ENCODE measurements around the gene PKD1L1.

Gene PKD1L1

DNA sequence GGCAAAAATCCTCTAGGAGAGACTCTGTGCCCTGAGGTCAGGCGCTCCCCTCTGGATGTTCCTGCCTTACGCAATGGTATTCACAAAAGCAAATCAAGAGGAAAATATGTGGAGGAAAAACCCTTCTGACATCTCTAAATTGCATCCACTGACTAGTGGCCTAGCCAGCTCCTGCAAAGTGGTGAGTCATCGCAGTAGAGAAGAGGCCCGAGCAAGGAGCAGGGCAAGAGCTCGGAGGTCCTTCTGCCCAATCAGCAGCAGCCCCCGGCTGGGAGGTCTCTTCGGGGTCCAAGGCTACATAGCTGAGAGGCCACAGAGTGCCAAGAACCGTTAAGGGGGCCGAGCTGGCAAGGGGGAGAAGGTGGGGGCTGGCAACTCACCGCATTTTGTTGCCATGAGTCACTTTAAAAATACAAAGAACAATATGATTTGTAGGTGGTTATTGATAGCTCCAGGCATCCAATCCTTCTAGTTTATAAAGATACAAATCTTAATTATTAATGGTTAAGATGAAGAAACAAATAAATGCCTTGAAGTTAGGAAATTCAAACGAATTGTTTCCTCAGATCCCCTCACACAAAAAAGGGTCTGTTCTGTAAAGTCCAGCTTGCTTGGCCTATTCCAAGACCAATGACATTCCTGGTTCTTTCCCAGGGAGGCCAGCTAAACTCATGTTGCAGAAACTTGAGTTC is 161.6 kb downstream of the PKD1L1 start:
- no peak for DNase-seq

DNA sequence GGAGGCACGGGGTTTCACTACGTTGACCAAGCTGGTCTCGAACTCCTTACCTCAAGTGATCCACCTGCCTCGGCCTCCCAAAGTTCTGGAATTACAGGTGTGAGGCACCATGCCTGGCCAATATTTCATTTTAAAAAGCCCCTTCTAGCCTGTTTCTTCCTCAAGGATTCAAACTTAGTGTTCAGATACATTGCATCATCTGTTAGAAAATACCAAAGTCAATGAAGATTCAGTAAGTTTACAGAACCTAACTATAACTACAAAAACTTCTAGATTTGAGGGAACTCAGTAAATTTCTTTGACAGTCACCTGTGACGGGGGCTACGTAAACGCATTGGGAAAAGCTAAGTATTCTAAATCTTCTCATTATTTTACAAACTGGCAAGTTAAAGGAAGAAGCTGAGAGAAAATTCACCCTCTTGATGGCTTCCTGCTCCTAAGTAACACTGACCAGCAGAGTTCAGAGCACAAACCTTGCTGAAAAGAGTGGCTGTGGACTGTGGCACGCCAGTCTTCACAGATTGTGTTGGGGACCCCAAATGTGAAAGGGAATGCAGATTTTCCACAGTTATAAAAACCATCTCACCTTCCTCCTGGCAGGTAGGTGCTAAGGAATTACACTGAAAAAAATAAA is 162.2 kb downstream of the PKD1L1 start:
- DNase-seq = no peak

DNA sequence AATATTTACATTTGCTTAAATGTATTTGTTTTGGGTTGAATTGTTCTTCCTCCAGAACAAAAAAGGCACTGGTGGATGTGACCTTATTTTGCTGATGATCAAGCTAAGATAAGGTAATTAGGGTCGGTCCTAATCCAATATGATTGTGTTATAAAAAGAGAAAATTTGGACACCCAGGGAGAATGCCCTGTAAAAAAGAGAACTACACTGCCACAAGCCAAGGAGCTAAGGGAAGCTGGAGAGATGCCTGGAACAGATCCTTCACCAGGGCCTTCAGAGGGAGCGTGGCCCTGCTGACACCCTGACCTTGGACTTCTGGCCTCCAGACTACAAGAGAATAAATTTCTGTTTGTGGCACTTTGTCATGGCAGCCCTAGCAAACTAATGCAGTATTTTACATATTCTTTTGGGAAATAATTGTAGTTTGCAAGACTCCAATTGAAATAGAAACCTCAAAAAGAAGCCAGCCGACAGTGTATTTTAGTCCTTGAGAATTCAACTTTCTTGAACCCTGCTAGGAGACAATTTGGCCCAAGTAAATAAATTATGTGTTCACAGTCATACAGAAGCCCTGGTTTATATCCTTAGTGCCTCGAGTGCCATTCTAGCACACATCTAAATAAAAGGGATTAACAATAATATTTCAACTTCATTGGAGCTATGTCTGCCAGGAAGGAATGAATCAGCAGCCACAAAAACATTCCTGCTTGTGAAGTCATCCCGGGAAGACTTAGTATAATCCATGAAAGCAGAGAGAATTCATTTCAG is 164.6 kb downstream of the PKD1L1 start:
- DNase-seq = no peak

DNA sequence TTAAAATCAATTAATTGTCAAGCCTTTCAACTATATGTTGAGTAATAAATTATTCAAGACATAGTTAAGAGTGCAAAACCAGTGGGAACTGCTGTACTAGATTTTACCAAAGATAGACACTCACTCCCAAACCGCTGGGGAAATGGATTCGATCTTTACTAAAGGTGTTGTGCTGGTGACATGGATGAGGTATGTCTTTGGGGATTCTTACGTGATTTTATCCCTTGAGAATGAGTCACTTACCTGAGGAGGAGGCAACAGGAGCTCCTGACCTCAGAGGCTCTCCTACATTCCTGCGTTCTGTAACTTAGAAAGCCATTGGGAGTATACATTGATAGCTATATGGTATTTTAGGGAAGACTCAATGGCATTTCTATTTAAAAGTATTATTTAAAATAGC is 165.5 kb downstream of the PKD1L1 start:
- DNase-seq = no peak

DNA sequence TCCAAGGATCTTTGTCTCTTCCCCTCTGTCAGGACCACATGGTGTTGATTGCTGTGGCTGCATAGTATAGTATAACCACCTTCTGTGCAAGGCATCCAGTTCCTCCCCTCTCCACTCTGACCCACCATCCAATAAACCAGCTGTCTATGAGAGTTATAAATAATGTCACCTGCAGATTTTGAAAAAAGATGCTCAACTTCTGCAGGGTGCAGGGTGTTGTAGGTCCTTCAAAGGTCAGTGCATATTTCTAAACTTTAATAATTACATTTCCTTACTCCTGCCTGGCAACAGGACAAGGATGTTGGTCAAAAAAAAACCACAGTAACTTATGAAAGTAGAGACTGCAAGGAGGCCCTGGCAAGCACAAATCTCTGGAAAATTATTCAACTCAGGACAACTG is 166.2 kb downstream of the PKD1L1 start:
- DNase-seq = no peak

DNA sequence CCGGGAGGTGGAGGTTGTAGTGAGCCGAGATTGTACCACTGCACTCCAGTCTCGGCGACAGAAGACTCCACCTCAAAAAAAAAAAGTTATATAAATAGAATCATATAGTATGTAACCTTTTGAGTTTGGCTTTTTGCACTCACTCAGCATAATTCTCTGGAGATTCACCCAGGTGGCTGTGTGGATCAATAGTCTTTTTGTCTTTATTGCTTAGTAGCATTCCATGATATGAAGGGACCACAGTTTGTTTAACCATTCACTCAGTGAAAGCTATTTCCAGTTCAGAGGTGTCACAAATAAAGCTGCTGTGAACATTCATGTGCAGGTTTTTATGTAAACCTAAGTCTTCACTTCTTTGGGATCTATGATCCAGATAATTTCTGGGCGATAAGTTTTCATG is 167.7 kb downstream of the PKD1L1 start:
- no peak for DNase-seq

DNA sequence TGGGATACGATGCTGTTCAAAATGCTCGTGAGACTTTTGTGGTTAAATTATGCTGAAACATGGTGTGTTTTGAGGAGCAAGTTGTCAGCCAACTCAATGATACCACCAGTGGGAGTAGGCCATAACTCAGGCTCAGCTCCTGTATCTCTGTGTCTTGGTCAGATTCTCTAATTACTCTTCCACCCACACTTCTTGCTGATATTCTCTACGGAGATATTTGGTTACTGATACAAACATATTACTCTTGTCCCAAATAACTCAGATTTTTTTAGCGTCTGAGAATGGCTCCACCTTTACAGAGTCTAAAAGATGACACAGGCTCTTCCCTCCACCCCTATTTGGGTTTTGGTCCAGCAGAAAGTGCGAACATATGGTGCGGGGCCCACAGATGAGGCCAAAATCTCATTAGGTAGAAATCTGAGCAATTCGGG is 168.9 kb downstream of the PKD1L1 start:
- no peak for DNase-seq

DNA sequence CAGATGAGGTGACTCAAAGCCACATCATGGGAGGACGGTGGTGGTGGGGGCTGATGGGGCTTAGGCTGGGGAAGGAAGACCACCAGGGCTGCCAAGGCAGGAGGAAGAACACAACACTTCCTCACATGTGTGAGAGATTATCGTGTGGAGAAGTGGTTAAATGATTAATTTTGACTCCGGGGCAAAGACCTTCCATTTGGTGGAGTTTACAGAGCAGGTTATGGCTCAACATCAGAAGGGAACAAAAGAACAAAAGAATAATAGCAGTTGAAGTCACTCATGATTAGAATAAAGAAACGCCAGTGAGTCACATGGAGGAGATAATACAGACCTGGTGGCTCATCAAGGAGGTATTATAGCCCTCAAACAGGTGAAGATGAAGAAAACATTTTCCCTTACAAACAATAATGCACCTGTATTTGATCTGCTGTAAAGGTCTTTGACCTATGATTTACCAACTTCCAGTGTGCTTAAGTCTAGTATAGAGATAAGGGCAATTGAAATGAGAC is 170.1 kb downstream of the PKD1L1 start:
- DNase-seq = no peak

DNA sequence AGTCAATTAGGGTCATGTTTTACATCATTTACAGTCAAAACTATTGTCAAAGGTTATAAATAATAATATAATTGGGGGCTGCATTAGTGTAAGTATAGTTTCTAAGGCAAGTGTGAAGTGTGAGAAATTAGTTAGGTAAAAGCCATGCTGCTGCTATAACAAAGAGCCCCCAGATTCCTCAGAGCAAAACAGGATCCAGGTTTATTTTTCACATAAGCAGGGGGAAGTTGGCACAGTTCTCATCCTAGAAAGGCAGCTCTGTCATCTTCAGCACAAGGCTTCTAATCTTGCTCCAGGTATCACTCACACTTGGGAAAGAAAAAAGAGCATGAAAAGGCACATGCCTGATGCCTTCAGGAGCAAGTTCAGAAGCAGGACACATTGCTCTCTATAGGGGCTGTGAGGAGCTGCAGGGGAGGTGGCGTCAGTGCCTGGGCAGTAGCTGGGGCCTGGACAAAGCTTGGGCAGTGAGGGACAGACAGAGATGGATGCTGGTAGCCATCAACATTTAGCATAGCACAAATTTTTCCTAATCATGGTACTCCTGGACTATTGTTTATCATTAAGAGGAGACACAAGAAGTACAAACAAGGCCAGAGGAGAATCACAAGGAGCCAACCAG is 170.6 kb downstream of the PKD1L1 start:
- no peak for DNase-seq

DNA sequence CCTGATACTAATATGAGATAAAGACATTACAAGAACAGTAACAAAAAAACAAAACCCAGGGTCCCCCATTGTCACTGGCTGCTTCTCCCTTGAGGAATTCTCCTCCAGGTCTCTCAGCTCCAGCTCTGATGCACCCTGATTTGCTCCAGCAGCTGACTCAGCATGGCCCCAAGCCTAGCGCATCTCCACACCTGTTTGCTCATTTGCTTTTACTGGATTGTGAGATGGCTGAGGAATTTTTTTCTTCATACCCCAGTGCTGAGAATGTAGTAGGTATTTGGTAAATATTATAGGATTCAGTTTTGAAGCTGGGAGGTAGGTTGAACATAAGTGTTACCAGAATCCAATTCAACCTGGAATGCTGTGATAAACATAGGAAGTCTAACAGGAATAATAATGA is 171.9 kb downstream of the PKD1L1 start:
- DNase-seq = no peak

DNA sequence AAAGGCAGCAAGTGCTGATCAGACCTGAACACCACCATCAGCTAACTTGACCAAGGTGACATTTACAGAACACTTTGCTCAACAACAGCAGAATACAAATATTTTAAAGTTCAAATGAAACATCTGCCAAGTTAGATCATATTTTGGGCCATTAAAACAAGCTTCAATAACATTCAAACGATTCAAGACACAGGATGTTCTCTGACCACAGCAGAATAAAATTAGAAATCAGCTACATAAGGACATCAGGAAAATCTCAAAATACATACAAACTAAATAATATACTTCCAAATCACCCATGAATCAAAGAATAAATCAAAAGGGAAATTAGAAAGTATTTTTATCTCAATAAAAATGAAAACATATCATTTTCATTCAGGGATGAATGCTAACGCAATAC is 173.0 kb downstream of the PKD1L1 start:
- no peak for DNase-seq

DNA sequence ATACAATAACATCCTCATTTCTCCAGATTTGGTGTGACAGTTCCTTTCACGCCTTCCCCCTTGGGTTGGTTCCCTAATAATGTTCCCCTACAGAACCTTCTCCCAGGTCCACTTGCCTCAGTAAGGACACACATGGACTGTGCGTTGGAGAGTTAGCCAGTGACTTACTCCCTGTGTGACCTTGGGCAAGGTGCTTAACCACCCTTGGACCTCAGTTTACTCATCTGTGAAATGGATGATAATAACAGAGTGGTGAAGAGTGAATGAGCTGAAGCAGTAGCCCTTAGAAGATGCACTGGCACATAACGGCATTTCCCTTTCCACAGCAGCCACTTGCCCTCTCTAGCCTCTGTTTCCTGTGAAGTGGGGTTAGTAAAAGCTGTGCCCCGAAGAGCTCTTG is 175.8 kb downstream of the PKD1L1 start:
- no peak for DNase-seq

DNA sequence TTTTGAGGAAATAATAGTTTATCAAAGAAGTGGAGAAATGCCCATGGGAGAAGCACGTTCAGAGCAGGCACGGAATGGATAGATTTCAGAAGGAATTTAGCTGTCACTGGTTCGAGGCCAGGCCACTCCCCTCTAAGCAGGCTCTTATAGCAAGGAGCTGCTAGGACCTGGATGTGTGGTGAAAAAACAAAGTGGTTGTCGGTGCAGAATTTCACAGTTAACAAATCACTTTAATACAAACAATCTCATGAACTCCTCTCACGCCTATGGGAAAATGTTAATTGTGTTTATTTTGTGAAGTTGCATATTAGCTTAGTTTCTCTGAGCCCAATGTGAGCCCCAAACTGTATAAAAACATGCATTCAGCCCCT is 176.3 kb downstream of the PKD1L1 start:
- DNase-seq = no peak

DNA sequence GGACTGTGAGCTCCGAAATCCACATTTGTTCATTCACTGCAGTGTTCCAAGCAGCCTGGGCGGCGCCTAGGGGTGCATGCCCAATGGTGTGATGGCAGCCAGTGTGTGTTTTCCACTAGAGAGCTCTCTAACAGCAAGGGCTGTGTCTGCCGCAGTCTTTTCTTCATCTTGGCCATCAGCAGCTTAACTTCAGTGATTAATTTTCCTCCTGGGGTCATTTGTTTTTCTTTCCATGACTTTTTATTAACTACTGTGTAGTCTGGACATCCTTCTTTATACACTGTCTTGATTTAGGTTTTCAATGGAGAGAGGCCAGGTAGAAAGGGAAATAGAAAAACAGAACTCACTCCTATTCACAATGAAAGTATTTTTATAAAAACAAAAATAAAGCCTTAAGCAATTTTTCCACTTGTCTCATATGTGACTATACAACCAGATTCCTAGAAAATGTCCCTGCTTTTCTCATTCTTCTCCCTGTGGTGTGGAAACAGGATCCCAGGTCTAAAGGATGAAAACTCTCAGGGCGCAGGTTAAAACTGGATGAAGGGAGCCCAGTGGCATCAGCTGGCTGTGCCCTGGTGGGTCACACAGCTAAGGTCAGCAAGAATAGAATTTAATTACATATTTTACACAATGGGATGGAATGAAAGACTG is 176.8 kb downstream of the PKD1L1 start:
- no peak for DNase-seq

DNA sequence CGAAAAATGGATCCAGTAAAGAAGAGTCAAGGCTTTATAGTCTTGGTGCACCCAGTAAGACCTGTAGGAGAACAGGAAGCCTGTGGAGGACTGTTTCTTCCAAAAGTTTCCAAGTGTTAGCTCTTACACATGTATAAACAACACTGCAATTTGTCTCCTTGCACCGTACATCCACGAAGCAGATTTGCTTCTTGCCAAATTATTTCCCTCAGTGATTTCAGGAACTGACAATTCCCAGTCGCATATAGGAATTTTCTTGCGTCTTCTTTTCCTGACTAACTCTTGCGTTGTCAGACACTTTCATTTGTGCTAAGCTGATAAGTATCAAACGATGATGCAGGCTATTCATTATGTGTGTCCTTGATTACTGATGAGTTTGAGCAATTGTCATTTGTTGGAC is 182.1 kb downstream of the PKD1L1 start:
- no peak for DNase-seq

DNA sequence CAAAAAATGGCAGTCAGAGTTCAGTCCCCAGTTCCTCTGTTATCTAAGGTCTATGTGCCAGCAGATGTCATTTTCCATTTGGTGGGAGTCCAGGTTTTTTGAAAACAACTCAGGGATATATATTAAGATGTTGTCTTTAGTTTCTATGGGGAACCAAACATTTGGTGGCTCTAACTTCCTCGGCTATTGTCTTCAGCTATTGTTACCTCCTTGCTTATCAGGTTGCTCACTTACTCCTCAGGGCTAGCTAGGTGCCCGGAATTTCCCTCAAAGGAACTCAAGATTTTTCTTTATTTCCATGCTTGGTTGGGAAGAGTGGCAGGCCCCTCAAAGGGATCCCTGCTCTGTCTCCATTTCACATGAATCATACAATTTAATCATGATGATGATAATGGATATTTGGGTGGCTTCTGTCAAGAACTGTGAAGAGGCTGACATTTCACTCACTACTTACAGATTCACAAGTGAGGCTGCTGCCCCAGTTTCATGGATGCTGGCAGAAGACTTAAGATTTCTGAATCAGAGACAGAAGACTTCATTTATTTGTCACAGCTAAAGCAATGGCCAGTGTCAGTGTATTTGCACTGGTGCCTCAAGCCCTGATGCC is 182.8 kb downstream of the PKD1L1 start:
- no peak for DNase-seq

DNA sequence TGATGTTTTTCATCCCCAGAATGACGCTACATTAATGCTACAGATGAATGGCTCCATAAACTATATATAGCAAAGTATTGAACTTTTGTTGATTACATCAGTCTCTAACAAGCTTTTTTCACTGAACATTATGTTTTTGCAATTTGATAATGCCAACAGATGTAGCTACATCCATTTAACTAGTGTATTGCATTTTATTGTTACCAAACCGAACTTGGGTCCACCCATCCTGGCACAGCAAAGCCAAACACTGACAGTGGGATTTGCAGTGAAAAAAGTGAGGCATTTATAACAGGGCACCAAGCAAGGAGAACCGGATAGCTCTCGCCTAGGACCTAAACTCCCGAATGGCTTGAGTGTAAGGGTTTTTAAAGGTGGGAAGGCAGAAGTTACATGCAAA is 183.5 kb downstream of the PKD1L1 start:
- no peak for DNase-seq

DNA sequence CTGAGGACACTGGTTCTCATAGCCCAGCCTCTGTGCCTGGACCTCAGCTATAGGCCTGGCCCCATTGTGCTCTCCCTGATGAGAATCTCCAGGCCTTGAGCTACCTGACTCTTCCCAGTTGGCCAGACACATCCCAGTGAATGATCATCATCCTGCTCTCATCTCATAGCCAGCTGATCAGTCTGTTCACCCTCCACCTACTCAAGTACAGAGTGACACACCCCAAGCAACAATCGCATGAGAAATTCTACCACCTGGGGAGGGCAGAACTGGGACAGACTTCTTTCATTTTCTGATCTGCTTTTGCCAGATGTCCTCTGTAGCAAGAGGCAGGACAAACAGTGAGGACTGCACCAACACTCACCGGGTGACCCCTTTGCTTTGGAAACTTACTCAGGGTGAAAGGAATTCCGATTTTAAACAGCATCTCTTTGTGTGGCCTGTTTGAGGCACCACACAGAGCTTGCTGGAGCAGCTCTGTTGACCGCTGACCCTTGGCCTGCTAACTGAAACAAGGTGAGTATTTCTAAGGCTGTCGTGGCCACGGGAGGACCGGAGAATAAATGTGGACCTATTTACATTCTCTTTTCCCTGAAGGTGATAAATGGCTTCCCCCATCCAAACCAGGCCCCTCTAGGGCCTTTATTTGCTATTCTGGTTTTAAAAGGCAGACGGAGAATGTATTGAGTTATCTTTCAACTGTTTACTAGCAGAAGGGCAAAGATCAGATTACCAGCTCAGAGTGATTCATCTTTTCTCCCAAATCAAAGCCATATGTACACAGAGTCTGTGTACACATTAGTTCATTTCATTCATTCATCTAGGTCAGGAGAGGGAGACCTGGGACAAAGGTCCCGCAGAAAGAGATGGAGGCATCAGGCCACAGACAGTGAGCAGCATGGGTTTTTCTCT is 184.9 kb downstream of the PKD1L1 start:
- DNase-seq = no peak

DNA sequence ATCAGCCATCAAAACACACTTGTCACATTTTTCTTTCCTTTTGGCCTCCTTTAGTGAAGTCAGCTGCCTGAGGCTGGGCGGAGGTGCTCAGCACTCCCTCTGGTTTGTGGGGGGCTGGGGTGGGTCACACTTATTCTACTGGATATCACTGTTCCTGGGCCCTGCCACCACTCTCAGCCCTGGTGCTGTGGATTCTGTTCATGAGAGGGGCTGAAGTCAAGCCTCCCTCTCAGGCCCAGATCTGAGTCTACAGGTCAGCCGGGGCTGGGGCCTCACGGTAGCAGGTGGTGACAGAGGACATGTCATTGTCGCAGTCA is 185.6 kb downstream of the PKD1L1 start:
- DNase-seq = no peak

DNA sequence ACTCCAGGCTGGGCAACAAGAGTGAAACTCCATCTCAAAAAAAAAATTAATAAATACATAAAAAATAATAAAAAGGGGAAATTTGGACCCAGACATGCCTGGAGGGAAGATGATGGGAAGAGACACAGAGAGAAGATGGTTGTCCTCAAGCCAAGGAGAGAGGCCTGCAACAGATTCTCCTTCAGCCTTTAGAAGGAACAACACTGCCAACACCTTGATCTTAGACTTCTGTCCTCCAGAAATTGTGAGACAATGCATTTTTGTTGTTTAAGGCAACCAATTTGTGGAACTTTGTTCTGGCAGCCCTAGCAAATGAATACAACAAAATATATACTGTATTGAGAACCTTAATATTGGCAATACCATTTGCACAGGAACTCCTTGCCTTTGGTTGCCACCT is 186.1 kb downstream of the PKD1L1 start:
- DNase-seq = no peak

DNA sequence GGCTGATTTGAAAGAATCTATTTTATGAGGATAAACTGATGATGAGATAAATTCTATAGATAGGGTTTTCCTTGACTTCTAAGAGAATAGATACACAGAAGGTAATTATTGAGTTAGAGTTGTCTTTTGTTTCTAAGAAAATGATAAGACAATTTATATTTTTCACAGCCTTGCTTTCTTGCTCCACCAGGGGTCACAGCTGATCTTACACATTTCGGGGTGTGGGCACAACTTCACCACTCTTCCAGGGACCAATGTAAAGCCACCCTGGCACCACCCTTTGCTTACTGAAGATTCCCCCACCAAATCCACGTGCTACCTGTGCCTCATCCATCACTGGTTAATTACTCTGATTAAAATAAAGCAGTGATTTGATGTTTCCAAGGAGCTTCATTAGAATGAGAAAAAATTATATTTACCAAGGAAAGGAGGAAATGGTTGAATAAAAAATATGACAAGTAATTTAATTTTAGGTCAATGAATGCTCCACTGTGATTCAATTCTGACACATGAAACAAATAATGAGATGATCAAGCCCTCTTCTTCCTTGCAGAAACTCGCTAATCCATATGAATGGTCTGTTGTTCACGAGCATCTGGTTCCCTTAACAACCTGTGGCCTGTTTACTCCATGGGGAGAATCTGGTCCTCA is 189.1 kb downstream of the PKD1L1 start:
- DNase-seq = no peak

Measured in stimulated activated naive CD4-positive, alpha-beta T cell treated with Interleukin-2 at 50 U/mL for 16 hours (primary cell).